Coronary artery (tissue), 2 donors: ENCODE data around the gene HIF3A.
"Not testable (repeated sequence)": the region's sequence is repeated elsewhere in the genome, so short reads cannot be mapped to it uniquely, and the experiment has no call there.

Experiments used
- DNase-seq: peaks from one replicate; pipeline ENCODE4 v3.0.0-alpha.2; 2017; ENCODE audit warnings: low spot score
- H3K27ac ChIP-seq, 2 donors: fragments of 200-600 bp; sonication (generic); one replicate each; pipeline ENCODE4 v1.5.1; 2016 to 2019
- H3K4me3 ChIP-seq: fragments of 200-600 bp; sonication (generic); 2 replicates; pipeline ENCODE4 v1.5.1; 2016; ENCODE audit warnings: mild to moderate bottlenecking, moderate library complexity
- TF ChIP-seq, protein P1 (sequence below): fragments of 200-600 bp; sonication (generic); IDR thresholded peaks from one replicate; pipeline ENCODE4 v1.5.1; 2019; ENCODE audit warnings: antibody characterized with exemption

The HIF3A gene

DNA sequence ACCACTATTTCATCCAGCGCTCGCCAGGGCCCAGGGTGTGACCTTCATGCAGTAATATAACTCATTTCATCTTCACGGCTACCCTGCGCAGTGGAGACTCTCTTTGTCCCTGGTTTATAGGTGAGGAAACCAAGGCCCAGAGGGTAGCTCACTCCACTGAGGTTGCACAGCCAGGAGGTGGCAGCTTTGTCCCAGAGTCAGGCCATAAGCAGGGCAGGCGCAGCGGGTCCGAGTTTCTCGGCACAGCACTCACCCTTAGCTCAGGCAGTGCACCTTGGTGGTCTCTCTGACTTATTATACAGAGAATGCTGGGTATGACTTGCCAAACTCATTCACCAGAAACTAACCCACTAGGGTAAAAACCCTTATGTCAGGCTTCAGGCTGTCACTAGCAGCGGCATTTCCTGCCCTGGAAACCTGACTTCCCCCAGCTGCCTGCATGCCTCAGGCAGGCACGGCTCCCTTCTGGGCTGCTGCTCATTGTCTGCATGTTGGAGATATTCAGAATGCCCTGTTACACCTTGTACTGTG, 74.6 kb downstream of the HIF3A start:
- DNase-seq: peak; percentile 65

DNA sequence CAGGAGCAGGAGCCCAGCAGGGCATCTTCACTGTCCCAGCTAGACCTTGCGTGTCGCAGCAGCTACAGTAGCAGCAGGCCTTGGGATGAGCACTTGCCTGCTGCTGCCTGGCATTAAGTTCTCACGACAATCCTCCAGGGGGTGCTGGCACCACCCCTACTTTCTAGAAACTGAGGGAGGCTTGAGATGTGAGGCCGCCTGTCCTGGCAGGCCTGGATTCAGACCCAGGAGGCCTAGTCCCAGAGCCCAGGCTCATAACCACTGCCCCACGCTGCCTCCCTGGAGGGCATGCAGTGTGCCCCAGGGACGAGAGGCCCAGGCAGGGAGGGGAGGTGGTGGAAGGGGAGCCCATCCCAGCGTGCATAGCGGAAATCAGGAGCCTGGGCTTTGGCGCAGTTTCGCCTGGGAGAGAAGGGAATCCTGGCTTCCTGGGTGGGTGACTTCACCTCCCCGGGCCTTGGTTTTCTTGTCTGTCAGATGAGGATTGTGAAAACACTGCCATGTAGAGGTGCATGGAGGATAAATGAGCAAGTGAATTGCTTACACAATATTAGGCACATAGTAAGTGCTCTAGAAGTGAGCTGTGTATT, 76.2 kb downstream of the HIF3A start:
- peak; percentile 72 for DNase-seq
- TF ChIP-seq, protein P1, sequence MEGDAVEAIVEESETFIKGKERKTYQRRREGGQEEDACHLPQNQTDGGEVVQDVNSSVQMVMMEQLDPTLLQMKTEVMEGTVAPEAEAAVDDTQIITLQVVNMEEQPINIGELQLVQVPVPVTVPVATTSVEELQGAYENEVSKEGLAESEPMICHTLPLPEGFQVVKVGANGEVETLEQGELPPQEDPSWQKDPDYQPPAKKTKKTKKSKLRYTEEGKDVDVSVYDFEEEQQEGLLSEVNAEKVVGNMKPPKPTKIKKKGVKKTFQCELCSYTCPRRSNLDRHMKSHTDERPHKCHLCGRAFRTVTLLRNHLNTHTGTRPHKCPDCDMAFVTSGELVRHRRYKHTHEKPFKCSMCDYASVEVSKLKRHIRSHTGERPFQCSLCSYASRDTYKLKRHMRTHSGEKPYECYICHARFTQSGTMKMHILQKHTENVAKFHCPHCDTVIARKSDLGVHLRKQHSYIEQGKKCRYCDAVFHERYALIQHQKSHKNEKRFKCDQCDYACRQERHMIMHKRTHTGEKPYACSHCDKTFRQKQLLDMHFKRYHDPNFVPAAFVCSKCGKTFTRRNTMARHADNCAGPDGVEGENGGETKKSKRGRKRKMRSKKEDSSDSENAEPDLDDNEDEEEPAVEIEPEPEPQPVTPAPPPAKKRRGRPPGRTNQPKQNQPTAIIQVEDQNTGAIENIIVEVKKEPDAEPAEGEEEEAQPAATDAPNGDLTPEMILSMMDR: no peak
- no peak overlapping the region for H3K4me3 ChIP-seq
- peak overlapping the region; percentile 51 to 74 for H3K27ac ChIP-seq

More for the DNA sequence above, 74.6 kb downstream of the HIF3A start:
- H3K4me3 ChIP-seq: no peak overlapping the region
- TF ChIP-seq, protein P1: no peak
- H3K27ac ChIP-seq: no peak overlapping the region

DNA sequence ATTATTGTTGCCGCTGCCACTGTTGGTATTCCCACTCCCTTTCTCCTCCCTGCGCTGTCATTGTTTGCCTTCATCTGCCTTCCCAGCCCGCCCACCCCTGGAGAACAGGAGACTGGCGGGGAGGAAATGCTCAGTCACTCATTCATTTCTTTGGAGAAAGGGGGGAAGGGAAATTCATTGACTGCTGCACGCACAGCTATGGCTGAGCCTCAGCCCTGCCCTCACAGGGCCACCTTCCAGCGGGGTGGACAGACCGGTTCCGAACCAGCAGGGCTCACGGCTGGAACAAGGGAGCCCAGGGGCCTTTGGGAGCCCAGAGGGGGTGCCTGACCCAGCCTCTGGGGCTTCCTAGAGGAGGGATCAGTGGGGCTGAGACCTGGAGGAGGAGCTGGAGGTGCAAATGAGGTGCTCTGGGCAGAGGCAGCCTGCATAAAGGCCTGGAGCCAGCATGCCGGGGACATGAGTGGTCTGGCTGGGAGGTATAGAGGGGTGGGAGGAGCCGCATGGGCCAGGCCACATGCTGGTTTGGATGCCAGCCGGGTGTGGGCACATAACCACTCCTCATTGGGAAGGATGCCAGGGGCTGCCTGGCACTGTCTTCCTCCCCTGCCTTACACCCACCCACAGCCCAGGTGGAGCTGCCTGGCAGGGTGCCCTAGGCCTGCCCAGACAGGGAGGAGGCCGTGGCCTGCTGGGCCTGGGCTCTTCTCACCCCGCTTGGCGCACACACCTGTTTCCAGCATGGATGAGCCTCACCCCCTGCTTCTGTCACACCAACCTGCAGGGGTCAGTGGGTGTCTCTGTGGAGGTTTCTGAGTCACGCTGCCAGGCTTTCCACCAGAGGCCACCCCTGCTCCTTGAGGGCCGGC, 76.9 kb downstream of the HIF3A start:
- DNase-seq: peak; percentile 77
- no peak overlapping the region for H3K4me3 ChIP-seq

DNA sequence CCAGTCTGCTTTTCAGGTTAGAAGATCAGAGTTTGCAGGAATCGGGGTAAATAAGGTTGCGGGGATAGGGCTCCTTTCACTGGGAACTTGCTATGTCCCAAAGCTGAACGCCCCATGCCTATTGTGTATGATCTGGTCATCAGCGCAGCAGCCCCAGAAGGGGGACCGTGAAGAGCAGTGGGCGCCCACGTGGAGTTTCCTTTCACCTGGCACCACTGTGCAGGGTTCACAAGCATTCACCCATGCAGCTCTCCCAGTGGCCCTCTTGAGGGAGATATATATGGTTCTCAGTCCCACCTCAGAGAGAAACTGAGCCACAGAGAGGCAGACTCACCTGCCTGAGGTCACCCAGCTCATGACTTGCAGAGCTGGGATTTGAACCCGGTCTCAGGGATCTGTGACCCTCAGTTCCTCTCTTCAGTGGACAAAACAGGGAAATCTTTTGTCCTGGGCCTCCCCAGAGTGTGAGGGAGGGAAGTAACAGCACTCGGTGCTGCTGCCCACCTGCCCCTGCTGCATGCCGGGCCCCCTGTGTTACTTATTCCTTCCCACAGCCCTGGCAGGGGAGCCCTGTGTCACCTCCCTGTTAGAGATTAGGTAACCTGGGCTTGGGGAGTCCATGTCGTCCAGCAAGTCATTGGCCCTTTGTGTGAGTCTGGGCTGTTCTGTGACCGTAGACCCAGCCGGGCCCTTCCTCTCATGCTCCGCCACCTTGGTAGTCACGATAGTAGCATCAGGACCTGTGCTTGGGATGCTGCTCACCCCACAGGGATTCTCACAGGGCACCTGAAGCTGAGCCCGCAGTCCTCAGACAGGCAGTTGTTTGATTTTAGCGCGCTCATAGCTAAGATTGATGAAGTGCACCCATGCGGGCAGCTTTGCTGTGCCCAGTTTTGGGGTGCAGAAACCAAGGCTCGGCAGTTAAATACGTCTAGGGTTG, 78.0 kb downstream of the HIF3A start:
- peak; percentile 60 for DNase-seq
- TF ChIP-seq, protein P1: no peak
- peak overlapping the region; percentile 51 to 74 for H3K27ac ChIP-seq

More for the DNA sequence above, 76.9 kb downstream of the HIF3A start:
- H3K27ac ChIP-seq: peak overlapping the region; percentile 51 to 74
- TF ChIP-seq, protein P1: no peak

DNA sequence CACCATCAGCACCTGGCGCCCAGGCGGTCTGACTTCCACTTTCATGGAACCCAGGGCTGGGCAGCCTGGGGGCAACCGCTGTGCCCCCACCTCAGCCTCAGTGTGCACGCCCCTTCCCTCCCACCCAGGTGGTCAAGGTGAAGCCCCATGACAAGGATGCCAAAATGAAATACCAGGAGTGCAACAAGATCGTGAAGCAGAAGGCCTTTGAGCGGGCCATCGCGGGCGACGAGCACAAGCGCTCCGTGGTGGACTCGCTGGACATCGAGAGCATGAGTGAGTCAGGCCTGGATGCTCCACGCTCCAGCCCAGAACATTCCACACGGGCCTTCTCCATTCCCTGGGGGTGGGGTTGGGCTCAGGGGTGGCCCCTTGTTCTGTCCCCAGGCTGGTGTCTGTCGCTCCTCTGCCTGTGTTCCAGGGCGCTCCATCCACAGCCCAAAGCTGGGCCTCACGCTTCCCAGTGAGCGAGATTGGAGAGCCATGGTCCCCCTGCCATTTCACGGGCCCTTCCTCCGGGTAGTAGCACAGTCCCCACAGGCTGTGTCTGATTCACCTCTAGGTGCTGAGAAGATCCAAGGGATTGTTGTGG, 78.7 kb downstream of the HIF3A start:
- H3K4me3 ChIP-seq, H3K27ac ChIP-seq, DNase-seq: not testable (repeated sequence)

More for the DNA sequence above, 78.0 kb downstream of the HIF3A start:
- no peak overlapping the region for H3K4me3 ChIP-seq

DNA sequence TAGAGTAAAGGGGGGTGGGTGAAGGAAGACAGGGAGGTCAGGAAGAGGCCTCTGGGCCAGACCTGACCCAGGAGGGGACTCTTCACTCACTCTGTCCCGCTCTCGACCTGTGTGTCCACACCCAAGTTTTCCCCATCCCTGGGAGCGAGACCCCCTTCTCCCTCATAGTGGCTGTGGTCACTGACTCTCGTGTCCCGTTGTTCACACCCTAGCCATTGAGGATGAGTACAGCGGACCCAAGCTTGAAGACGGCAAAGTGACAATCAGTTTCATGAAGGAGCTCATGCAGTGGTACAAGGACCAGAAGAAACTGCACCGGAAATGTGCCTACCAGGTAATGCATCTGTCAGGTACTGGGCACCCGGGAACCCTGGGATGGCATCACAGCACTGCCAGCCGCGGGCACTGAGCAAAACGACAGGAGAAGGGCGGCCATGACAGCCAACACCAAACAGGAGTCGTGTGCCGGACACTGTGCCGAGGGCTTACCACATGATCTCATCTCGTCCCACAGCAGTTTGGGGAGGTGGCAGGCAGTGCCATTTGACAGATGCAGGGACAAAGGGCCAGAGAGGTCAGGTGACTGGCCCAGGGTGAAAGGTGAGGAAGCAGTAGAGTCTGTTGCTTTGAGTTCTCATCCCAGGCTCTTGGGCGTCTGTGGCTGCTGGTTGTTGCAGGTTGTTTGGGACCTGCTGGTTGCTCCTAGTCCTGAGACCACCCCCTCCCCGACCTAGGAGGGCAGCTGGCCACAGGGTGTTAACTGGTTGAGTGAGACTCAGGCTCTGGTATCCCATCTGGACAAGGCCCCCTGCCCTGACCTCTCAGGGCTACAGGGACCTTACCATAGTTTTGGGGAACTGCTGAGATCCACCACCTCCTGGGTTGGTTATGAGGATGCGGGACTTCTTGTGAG, 79.7 kb downstream of the HIF3A start:
- TF ChIP-seq, protein P1: no peak
- peak; percentile 69 for DNase-seq
- H3K4me3 ChIP-seq: no peak overlapping the region
- H3K27ac ChIP-seq: peak overlapping the region; percentile 52 to 58
